NCI-H345 (cell line): ENCODE measurements around the gene TMBIM1.

ENCODE experiments used
- DNase-seq: peaks from one replicate; lab custom pipeline; 2025; lab: John Stamatoyannopoulos, UW

The TMBIM1 gene

DNA sequence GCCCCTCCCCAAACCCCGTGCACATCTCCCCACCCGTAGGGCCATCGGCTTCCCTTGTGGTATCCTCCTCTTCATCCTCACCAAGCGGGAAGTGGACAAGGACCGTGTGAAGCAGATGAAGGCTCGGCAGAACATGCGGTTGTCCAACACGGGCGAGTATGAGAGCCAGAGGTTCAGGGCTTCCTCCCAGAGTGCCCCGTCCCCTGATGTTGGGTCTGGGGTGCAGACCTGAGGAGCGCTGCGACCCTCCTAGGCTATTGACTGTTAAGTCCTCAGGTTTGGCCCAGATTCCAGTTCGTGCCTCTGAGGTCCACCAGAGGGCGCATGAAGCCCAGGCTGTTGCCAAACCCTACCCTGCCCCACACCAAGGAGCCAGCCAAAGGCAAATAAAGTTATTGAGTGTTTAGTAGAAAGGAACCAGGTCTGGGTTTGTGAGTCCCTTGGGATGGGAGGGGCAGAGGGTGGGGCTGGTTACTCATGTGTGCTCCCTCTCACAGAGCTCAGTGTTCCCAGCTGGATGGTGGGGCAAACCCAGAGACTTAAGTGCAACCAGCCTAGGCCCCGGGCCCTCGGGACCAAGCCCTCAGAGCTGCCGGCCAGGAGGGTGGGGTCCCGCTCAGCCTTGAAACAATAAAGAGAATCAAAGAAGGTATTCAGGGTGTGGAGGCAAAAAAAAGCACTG lies 19.6 kb downstream of the TMBIM1 start:
- DNase-seq: peak; percentile 76

DNA sequence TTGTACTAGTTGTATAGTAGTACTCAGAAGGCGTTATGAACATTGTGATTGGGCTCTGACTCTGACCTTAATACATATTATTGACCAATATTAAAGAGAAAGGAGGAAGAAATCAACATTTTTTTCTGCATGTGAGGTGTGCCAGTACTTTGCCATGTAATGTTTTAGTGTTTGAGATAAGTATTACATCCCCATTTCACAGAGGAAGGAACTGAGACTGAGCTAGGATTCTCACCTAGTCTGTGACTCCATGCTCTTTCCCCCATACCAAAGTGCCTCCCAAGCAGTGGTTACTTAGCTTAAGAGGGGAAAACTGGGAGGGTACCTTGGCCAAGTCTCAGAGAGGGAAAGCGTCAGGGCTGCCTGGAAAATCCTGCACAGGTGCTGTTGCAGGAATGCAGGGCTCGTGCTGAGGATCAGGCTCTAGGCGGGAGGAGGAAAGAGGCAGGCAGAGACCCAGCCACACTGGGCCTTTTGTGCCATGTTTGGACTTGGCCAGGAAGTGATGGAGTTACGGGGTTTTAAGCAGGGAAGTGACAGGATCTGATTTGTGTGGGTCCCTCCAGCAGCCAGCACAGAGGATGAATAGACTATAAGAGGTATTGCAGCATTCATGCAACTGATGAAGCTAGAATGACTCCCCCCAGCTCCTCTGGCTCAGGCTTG lies 20.3 kb downstream of the TMBIM1 start:
- no peak for DNase-seq

DNA sequence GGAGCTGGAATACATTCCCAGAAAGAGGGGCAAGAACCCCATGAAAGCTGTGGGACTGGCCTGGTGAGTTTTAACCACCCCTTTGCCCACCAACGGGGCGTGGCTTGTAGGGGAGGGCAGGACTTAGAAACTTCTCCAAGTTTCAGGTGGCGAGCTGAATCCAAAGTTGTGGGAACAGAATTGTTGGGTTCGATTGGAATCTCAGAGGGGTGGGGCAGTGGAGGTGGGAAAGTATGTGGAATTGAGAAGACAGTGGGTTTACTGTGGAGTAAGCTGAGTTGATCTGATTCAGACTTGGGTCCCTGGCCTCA lies 20.9 kb downstream of the TMBIM1 start:
- DNase-seq: no peak

DNA sequence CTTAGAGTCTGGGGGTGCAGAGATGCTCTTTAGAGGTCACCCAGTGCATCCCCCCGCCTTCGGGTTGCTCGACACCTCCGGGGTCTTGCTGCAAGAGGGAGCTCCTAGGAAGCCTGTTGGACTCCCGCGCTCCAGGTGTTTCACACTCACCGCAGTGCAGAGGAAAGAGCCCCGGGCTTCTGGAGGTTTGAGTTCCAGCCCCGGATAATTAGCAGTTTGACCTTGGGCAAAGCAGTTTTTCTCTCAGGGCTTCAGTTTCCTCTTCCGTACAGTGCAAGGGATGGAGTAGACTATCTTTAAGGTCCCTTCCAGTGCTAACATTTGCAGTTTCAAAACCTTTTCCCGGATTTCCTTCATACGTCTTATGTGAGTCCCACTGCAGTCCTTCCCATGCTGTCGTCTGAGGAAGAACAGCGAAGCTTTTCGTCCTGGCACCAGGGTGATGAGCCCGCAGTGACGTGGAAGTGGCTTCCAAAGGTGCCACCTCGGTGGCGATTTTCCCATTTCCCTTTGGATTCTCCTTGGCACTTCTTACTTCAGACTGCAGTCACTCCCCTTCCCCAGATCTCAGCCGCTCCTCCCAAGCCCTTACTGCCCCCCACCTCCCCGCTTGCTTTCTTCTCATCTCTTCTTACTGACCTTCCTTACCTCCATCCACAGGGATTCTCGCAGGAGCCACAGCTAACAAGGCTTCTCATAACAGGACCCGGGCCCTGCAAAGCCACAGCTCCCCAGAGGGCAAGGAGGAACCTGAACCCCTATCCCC lies 21.4 kb downstream of the TMBIM1 start:
- peak; percentile 39 for DNase-seq

DNA sequence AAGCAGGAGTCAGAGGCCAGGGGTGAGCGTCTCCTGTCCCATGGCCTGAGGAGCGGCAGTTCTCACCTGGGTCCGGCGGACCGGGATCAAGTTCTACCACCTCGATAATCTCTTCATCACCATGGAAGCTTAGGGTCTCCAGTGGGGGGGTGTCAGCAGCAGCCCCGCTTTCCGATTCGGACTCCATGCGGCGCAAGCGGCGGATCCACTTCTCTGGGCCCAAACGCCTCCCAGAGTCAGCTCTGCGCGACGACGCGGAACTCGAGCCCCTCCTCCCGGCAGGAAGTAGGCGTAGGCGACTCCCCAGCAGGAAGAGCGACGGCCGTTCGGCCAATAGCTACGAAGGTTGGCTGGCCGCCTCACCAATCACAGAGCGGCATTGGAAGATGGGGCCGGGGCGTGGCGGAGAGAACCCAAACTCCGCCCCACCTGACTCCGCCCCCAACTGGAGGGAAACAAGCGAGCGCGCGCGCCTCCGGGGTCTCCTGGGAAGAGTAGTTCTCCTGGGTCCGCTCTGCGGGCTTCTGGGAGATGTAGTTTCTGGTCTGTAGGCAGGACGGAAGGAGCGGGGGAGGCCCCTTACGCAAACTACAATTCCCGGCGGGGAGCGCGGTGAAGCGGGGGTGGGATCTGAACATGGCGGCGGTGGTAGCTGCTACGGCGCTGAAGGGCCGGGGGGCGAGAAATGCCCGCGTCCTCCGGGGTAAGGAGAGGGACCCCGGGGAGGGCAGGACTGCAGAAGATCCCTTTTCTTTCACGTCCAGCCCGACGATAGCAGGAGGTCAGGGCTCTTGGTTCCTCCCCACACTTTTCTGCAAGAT lies 22.2 kb downstream of the TMBIM1 start, which contains the start of the genes AAMP and PNKD:
AAMP (minus strand) TSS at position 238 of the 821 bp plus-strand sequence; CDS start at position 187, 51 bp downstream.
PNKD (plus strand) TSS at position 620 of the 821 bp plus-strand sequence; CDS start at position 637, 17 bp downstream.
- DNase-seq: peak; percentile 99

DNA sequence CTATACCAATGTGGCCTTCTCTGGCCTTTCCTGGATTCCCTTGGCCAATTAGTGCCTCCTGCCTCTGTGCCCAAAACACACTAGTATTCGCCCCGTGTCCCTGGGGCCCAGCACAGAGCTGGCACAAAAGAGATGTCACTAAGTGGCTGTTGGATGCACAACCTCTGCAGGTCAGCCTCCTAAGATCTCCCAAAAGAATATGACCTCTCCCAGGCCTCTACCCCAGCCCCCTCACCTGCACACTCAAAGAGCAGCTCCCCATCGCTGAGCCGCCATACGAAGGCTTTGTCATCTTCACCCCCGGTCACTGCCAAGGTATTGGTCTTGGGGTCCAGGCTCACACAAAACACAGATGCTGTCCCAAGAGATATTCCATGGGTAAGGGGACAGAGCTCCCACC lies 25.0 kb downstream of the TMBIM1 start:
- no peak for DNase-seq

DNA sequence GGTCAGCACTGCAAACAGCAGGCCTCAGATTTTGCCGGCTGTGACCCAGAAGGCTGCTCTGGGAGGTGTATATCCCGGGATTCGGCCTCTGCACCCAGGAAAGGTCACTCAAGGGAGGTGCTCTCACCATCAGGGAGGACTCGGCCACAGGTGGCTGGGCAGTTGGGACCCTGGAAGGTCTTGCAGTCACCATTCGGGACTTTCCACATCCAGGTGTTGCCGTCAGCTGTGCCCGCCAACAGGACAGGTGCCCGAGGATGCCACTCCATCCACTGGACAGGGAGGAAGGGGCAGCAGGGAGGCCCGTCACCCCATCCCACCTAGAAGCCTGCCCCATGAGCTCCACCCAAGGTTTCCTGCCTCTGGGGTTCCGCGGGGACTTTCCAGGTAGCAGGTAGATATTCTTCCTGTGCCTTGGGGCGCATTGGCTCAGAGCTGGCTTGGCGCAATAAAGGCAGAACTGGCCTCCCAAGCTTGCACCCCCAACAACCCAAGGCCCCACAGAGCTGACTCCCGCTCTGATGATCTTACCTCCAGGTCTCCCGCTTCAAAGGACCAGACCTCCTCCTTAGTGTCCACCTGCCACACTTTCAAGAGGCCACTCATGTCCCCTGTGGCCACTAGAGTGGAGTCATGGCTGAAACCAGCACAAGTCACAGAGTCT lies 25.9 kb downstream of the TMBIM1 start:
- DNase-seq: no peak

DNA sequence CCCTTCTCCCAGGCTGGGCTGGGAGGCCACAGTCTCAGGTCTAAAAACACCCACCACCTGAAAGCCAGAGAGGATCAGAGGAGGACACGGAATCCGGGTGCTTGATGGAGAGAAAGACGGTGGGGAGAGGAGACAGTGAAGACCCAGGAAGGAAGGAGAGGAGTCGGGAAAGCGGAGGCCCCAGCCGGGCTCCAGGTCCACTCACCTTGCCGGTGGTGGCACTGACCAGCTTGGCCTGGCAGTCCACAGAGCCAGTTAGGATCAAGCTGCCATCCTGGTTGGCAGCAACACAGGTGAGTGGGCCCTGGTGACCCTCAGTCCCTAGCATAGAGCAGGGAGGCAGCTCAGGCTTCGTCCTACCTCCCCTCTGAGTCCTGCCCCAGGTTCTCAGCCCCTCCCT lies 26.7 kb downstream of the TMBIM1 start:
- no peak for DNase-seq

DNA sequence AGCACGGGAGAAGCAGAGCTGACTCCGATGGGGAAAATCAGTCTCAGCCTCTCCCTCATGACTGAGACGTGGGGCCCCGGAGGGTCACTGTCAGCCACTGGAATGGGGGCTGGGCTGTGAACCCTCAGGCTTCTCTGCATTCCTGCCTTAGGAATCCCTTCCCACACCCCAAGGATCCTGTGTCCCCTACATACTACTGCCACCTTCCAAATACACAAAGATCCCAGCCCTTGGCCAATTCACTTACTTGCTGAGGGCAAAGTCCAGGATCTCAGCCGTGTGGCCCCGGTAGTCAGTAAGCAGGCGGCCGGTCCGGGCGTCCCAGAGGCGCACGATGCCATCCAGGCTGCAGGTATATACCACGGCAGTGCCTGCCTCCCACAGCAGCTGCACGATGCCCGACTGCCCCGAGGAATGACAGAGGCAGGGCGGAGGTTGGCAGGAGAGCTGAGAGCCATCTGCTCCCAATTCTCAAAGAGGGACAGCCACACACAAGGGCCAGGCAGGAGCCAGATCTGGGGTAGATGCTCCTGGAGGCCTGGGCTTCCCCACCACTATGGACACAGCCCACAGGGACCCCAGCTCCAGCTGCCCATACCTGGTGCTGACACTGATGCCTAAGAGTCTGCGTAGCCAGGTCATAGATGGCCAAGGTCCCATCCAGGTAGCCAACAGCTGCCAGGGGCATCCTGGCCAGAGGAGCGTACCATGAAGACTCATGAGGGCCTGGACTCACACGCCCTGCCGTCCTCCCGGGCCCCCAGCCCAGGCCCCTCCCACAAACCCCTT lies 27.3 kb downstream of the TMBIM1 start:
- DNase-seq: no peak

DNA sequence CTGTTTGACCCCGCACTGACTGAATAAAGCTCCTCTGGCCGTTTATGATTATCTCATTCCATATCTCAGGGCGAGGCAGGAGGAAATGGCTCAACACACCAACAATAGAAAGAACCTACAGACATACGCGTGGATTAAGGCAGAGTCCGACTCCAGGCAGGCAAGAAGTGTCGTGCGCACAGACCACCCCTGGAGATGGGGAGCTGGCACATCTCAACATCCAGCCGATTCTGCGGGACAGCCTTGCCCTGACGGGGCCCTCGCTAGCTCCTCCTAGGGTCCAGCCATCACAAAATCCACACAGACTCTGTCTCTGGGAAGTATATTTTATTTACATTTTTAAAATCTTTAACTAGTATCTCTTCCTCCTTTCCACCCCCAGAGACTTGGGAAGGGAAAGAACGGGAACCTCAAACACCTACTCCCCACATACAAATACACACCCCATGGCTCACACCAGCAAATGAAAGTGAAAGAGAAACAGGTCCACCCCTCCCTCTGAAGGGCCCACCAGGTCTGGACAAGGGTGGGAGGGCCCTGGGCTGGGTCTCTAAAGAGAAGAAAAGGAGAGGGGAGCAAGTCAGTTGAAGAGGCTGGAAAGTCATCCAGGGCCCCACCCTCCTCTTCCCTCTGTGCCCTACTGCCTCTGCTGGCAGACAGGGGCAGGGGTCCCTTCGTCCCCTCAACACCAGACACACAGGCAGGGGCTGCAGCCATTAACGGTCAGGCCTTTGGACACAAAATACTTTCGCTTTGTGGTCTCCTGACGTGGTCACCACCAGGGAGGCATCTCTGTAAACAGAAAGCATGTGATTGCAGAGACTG lies 28.3 kb downstream of the TMBIM1 start:
- no peak for DNase-seq

DNA sequence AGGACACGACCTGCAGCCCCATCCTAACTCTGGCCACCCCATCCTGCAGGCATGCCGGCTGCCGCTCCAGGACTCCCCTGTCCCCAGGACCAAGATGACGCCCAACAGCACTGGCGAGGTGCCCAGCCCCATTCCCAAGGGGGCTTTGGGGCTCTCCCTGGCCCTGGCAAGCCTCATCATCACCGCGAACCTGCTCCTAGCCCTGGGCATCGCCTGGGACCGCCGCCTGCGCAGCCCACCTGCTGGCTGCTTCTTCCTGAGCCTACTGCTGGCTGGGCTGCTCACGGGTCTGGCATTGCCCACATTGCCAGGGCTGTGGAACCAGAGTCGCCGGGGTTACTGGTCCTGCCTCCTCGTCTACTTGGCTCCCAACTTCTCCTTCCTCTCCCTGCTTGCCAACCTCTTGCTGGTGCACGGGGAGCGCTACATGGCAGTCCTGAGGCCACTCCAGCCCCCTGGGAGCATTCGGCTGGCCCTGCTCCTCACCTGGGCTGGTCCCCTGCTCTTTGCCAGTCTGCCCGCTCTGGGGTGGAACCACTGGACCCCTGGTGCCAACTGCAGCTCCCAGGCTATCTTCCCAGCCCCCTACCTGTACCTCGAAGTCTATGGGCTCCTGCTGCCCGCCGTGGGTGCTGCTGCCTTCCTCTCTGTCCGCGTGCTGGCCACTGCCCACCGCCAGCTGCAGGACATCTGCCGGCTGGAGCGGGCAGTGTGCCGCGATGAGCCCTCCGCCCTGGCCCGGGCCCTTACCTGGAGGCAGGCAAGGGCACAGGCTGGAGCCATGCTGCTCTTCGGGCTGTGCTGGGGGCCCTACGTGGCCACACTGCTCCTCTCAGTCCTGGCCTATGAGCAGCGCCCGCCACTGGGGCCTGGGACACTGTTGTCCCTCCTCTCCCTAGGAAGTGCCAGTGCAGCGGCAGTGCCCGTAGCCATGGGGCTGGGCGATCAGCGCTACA lies 29.4 kb downstream of the TMBIM1 start:
- no peak for DNase-seq

DNA sequence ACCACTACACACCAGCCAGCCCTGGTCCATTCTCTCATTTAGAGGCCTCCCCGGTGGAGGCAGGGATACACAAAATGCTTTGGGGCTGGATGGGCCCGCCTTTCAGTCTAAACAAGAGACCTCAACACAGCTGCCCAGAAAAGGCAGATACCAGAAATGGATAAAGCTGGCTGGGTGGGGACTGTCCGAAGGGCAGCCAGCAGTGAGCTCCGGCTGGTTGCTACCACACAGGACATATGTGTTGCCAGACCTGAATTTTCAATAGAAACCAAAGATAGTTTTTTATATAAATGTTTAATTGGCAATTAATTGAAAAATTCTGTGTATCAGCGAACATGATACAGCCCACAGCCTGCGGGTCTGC lies 30.1 kb downstream of the TMBIM1 start:
- DNase-seq: no peak

DNA sequence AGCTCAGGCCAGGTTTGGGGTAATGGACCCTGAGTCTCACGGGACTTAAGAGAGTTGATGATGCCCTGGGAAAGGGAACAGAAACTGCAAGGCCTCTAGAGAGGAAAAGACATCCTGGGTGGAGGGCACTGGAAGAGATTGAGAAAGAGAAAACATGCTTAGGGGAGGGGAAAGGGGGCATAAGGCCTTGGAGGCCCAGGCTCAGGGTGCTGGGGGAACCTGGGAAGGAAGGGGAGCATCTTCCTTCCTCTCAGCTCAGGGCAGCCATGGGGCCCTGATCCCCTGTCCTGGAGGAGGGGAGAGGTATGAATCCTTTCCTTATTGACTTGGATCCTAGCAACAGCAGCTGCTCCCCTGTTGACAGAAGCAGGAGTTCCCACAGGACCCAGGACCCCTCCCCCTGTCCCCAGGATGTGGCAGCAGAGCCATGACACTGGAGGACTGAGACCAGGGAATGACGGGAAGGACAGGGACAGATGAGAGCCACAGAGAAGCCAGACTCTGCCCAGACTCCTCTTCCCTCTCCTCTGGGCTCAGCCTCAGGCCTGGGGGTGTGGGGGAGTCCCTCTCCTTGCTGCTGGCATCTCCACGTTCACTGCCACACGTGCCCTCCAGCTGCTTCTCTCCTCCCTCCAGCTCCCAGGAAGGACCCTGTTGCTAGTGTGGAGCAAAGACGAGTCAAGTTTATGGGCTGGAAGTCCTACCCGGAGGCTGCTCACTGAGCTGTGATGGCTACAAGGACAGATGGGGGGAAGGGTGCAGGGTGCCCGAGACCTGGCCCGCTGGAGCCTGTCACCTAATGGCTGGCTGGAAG lies 30.7 kb downstream of the TMBIM1 start:
- DNase-seq: no peak

DNA sequence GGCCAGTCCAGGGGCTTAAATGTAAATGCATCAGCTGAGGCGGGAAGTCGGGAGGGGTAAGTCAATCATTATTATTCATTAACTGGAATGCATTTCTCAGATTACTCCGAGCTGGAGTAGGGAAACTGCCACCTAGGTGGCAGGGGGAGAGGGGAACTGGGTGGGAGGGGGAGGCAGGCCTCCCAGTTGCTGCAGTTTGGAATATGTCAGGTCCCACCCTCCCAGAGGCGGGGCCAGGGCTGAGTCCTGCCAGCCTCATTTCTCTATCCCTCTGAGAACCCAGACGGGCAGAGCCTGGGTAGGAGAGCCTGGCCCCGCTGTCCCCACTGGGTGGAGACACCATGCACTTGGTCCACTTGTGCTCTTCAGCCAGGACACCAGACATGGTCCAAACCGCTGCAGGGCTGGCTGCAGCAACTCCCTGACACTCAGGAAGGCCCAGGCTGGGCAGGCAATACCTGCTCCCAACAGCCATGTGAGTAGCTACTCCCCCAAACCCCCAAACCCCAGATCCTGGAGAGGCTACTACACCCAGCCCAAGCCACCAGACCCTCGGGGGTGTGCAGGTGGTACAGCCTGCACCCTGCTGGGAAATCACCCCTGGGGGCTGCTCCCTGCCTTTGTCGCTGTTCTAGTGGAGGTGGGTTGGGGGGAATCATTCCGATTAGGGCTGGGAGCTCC lies 31.4 kb downstream of the TMBIM1 start, which contains the start of gene GPBAR1:
GPBAR1 (plus strand) TSS at position 274 of the 681 bp plus-strand sequence. CDS start 1,710 bp downstream, outside the sequence.
- DNase-seq: no peak

DNA sequence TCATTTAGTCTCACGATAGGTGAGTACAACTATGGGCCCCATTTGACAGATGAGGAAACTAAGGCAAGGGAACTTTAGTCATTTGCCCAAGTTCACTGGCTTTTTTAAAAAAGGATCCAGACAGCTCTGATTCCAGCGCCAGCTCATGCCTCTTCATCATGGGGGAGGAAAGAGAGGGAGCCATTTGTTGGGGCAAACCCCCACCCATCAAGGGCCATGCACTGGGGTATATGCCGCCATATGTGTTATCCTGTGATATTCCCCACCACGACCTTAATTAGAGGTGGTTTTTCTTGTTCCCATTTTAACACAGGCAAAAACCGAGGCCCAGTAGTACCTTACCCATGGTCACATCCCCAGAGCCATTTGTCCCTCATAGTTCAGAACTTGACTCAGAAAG lies 32.1 kb downstream of the TMBIM1 start:
- DNase-seq: no peak

DNA sequence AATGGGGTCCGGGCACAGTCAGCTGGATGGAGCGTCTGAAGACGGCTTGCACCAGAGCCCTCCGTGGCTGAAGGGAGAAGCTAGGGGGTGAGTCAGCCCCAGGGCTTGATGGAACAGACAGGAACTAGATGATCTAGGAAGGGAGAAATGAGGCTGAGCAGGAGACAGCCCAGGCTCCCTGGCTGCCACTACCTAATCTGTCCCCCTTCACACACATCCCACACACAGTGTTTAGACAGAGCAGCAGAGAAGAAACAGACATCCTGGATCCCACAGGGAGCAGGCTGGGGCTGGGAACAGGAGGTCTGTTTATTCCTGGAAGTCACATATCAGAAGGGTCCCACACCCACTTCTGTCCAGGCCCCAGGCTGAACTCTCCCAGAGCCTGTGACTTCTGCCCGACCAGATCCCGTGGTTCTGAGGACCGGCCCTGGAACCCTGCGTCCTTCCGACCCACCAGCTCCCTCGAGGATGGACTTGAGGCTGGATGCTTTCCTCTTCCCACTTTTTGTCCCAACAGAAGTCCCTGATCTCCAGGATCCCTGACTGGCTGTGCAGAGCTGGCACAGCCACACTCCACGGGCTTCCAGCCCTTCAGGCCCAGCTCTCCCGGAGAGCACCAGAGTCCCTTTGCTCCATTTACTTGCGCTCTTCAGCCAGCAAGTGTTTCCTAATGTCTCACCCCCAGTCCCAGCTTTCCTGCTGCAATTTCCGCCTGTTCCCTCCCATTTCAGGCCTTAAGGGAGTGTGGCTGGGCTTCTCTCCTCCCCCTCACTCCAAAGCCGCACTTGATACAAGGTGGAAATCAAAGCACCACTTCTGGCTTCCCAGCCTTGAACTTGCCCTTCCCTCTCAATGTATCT lies 33.0 kb downstream of the TMBIM1 start:
- no peak for DNase-seq
